Epithelial cell of esophagus (primary cell): Measurements from ENCODE around the gene ANO4.
A peak's percentile ranks its signal among the peaks of the same experiment; 100 is the strongest.

Experiments used
- DNase-seq: peaks from one replicate; pipeline ENCODE4 v3.0.0; 2010; ENCODE audit warnings: low read depth
- H3K4me3 ChIP-seq: 2 replicates; pipeline ENCODE4 v1.5.1; 2011; ENCODE audit warnings: mild to moderate bottlenecking, low read length, control low read depth
- TF ChIP-seq, protein P1 (sequence below): IDR thresholded peaks from 2 replicates; pipeline ENCODE4 v1.5.1; 2011; ENCODE audit warnings: low read depth, mild to moderate bottlenecking, low read length, control low read depth, inconsistent platforms; ENCODE audit not compliant: insufficient read depth; ENCODE audit errors: missing control alignments

Gene ANO4

GRCh38 chr12:100995771-100996170 lies 201.2 kb downstream of the ANO4 start:
- no peak for DNase-seq
- TF ChIP-seq, protein P1, sequence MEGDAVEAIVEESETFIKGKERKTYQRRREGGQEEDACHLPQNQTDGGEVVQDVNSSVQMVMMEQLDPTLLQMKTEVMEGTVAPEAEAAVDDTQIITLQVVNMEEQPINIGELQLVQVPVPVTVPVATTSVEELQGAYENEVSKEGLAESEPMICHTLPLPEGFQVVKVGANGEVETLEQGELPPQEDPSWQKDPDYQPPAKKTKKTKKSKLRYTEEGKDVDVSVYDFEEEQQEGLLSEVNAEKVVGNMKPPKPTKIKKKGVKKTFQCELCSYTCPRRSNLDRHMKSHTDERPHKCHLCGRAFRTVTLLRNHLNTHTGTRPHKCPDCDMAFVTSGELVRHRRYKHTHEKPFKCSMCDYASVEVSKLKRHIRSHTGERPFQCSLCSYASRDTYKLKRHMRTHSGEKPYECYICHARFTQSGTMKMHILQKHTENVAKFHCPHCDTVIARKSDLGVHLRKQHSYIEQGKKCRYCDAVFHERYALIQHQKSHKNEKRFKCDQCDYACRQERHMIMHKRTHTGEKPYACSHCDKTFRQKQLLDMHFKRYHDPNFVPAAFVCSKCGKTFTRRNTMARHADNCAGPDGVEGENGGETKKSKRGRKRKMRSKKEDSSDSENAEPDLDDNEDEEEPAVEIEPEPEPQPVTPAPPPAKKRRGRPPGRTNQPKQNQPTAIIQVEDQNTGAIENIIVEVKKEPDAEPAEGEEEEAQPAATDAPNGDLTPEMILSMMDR: no peak
- no peak overlapping the region for H3K4me3 ChIP-seq

DNA sequence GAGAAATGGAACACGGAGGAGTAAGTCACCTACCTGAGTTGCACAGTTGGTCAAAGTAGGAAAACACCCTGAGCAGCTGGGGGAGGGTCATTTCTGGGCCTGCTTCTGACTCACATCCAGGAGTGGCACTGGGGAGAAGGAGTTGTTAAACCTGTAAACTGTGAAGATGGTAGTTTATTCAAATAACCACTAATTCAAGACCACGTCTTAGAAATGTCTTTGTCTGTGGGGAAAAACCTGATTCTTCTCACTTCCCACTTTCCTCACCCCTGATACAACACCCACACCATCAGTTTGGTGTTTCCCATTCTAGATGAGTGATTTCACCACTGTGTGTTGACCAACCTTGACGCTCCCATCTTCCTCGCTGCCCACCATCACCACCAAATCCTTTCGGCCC lies 207.1 kb downstream of the ANO4 start:
- H3K4me3 ChIP-seq: no peak overlapping the region
- peak; percentile 86 for DNase-seq
- TF ChIP-seq, protein P1: no peak

DNA sequence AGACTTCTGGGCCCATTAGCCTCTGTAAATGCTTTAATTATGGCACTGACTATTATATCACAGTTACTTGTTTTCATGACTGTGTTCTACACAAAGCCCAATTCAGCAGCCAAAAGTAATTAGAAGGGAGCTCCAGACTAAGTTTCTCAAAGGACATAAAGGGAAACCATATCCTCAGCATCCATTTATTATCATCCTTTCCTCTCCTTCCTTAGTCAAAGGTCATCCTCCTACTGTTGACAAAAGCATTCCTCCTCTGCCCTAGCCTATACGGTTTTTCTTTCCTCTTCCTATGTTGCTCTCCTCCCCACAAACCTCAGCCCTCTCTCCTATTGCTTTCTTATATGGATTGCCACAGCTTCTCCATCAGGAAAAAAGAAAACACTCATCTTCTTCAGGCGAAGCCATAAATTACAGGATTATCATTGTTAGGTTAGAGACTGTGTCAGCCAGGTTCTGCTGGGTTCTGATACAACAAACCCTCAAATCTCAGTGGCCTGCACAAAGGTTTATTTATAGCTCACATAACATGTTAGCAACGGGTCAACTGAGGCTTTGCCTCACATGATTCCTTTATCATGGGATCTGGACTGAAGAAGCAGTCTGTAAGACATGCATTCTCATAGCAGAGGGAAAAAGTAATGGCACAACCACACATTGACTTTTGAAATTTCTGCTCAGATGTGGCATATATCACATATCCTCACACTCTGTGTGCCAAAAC lies 208.3 kb downstream of the ANO4 start:
- TF ChIP-seq, protein P1: no peak
- no peak for DNase-seq

GRCh38 chr12:101004898-101005297 lies 210.3 kb downstream of the ANO4 start:
- TF ChIP-seq, protein P1: no peak
- no peak overlapping the region for H3K4me3 ChIP-seq
- DNase-seq: no peak

More for the DNA sequence above, 208.3 kb downstream of the ANO4 start:
- H3K4me3 ChIP-seq: no peak overlapping the region

- no peak for DNase-seq
- TF ChIP-seq, protein P1: no peak
- H3K4me3 ChIP-seq: no peak overlapping the region
Observed at GRCh38 chr12:101009274-101009673, 214.7 kb downstream of the ANO4 start.

DNA sequence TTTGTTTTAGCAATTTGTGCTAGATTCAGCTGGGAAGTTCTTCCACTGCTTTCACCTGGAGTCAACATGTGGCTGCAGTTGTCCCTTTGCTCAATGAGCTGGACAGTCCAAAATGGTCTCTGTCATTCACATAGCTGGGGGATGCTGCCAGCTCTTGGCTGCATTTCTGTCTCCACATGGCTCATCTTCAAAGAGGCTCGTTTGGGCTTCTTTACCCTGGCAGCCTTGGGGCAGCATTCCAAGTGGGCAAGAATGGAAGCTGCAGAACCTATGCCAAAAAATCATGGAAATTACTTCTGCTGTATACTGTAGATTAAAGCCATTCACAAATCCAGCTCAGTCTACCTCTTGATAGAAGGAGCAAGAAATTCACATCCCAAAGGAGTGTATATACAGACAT lies 216.3 kb downstream of the ANO4 start:
- no peak for DNase-seq
- H3K4me3 ChIP-seq: no peak overlapping the region
- TF ChIP-seq, protein P1: no peak

- DNase-seq: no peak
- TF ChIP-seq, protein P1: no peak
- no peak overlapping the region for H3K4me3 ChIP-seq
Observed at GRCh38 chr12:101013993-101014392, 219.4 kb downstream of the ANO4 start.
